GM21367 (cell line): Measurements from ENCODE around the gene CCDC71L.
"Not testable (repeated sequence)": the region's sequence is repeated elsewhere in the genome, so short reads cannot be mapped to it uniquely, and the experiment has no call there.

Experiments
- ATAC-seq: cut with Tn5 transposase; IDR thresholded peaks from one replicate; pipeline ENCODE4 v1.9.1; 2021; ENCODE audit not compliant: unreplicated experiment

CCDC71L gene

GRCh38 chr7:106660862-106661720 lies at the start of gene CCDC71L:
CCDC71L (minus strand) TSS chr7:106661158; CDS start chr7:106660896, 262 bp downstream.
- ATAC-seq: peak; percentile 71

- ATAC-seq: not testable (repeated sequence)
Measured at GRCh38 chr7:106709604-106710003, 48.6 kb upstream of the CCDC71L start.

GRCh38 chr7:106704000-106704840 lies 43.3 kb upstream of the CCDC71L start:
- ATAC-seq: no peak

GRCh38 chr7:106693677-106694353 lies 32.9 kb upstream of the CCDC71L start:
- no peak for ATAC-seq

GRCh38 chr7:106692450-106693051 lies 31.6 kb upstream of the CCDC71L start:
- ATAC-seq: no peak

- ATAC-seq: not testable (repeated sequence)
Measured at GRCh38 chr7:106688161-106688560, 27.2 kb upstream of the CCDC71L start.

- no peak for ATAC-seq
Measured at GRCh38 chr7:106683941-106684340, 23.0 kb upstream of the CCDC71L start.

- ATAC-seq: no peak
Measured at GRCh38 chr7:106681815-106682495, 21.0 kb upstream of the CCDC71L start.

- peak; percentile 57 for ATAC-seq
Measured at GRCh38 chr7:106679153-106679931, 18.4 kb upstream of the CCDC71L start.

GRCh38 chr7:106678795-106679152 lies 17.8 kb upstream of the CCDC71L start:
- no peak for ATAC-seq

GRCh38 chr7:106676506-106676905 lies 15.5 kb upstream of the CCDC71L start:
- ATAC-seq: not testable (repeated sequence)

GRCh38 chr7:106673688-106674087 lies 12.7 kb upstream of the CCDC71L start:
- not testable (repeated sequence) for ATAC-seq

GRCh38 chr7:106671930-106672329 lies 11.0 kb upstream of the CCDC71L start:
- not testable (repeated sequence) for ATAC-seq

- ATAC-seq: no peak
Measured at GRCh38 chr7:106671160-106671559, 10.2 kb upstream of the CCDC71L start.

- ATAC-seq: no peak
Measured at GRCh38 chr7:106668861-106669524, 8.0 kb upstream of the CCDC71L start.

- no peak for ATAC-seq
Measured at GRCh38 chr7:106666353-106666752, 5.4 kb upstream of the CCDC71L start.

- no peak for ATAC-seq
Measured at GRCh38 chr7:106664343-106664742, 3.4 kb upstream of the CCDC71L start.

GRCh38 chr7:106659963-106660861 lies 746 bp downstream of the CCDC71L start:
- peak; percentile 59 for ATAC-seq
